Activated CD4-positive, alpha-beta T cell treated with anti-CD3 and anti-CD28 coated beads, Interleukin-2, Interleukin-6, amounts not matched to agents 100 ng/mL and 50 ng/mL, durations not matched to agents 16 hours and 8 hours (primary cell): ENCODE measurements around the gene YAE1.

ENCODE experiments used
- DNase-seq: peaks from one replicate; pipeline ENCODE4 v3.0.0-alpha.2; 2020

YAE1 gene

GRCh38 chr7:39609113-39609934 lies 43.1 kb downstream of the YAE1 start:
- no peak for DNase-seq

DNA sequence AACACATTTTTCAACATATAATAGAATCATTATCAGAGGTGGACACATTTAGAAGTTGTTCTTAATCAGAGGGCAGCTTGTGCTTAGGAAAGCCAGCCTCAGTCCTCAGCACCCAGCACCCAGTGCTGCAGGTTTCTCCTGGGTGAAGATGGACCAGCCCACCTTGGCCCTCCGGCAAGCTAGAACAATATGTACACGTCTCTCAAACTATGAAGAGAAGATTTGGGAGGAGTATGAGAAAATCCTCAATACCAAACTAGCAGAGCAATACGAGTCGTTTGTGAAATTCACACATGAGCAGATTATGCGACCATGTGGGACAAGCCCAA lies 43.7 kb downstream of the YAE1 start:
- DNase-seq = no peak

DNA sequence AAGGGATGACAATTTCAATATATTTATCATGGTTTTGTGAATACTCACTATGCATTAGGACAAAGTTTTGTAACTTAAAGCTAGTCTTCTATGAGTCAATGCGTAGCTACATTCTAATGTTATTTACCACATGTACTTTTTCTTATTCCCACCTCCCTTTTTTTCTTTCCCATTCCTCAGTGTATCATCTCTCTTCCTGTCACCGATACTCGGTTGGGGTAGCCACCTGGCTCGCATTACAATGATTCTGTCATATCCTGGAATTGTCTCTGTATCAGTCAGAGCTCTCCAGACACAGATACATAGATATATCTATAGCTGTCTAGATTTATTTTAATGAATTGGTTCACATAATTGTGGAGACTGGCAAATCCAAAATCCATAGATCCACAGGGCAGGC lies 47.4 kb downstream of the YAE1 start:
- no peak for DNase-seq

GRCh38 chr7:39614299-39614698 lies 48.1 kb downstream of the YAE1 start:
- DNase-seq = no peak

GRCh38 chr7:39615350-39615975 lies 49.3 kb downstream of the YAE1 start:
- DNase-seq = no peak

DNA sequence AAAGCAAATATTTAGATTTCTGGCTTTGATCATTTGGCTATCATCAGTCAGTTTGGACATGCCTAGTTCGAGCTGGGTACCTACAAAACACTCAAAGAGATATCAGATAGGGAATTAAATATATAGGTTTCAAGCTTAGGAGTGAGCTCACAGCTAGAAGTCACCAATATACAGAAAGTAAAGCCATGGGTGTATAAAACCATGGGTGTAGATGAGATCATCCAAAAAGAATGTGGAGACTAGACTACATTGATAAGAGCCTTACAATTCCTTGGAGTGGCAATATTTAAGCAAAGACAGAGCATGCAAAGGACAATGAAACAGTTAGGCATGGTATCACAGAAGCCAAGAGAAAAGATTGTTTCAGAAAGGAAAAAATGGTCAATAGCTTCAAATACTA lies 49.9 kb downstream of the YAE1 start:
- DNase-seq = no peak

GRCh38 chr7:39617005-39617404 lies 50.8 kb downstream of the YAE1 start:
- no peak for DNase-seq

- no peak for DNase-seq
These were observed 52.7 kb downstream of the YAE1 start for GRCh38 chr7:39618868-39619267.

DNA sequence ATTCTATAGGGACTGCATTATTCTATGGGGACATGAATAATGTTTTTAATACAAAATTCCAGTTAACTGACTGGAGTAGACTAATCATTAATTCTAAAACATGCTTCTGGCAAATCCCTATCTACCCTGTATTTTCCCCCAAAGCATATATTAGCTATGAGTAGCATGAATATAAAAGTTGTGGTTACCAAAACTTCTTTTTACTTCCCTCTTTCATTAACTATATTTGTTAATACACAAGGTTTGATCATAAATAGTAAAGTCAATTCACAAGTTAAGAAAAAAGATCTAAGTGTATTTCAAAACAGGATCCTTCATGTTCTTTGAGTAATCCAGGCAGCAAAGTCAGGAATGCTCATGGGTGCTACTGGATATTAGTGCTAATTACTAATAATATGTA lies 54.3 kb downstream of the YAE1 start:
- no peak for DNase-seq

DNA sequence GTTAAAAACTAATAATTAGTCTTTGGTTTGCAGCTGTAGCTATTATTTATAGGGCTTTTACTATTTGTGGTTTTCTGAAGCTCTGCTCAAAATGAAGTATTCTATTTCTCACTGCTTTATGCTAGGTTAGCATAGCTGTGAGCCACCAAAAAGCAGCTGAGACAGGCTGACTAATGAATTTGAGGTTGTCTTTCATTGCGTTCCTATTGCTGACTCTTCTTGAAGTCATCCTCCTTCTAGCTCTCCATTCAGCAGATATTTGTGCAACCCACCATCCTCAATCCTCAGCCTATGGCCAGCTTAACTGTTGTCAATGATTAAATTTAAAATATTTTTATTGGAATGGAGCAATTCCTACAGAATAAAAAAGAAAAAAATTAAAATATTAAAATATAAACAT lies 55.1 kb downstream of the YAE1 start:
- DNase-seq = no peak

DNA sequence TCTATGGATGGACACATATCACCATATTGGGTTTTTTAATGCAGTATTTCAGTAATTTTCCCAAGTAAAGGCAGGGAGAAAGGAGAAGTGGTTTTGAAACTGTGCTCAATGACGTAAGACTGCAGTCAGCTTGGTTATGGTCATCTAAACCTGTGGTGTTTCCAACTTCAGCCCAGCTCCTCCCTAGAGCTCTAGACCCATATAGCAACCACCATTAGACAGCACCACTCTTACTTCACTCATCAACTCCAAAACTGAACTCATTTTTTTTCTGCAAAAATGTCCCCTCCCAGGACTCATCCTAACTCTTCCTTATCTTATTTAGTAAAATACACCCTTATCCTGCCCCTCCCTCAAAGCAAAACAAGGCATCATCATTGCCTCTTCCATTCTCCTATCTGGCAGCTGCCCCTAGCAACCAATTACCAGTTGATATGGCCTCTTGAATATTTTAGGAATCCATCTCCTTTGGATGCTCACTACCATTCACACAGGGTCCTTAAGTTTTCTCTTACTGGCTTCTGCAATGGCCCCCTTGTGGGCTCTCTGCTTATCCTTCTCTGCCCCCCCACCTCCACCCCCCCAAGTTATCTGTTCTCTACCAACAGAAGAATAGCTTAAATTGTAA lies 55.7 kb downstream of the YAE1 start:
- no peak for DNase-seq
